K562 (cell line): ENCODE data around the gene PRKAR2B. TPM values are rescaled to one million over a fixed set of nuclear protein-coding genes. Genes with fewer than 3 reads are reported as not detected.
A peak's percentile ranks its signal among the peaks of the same experiment; 100 is the strongest.

Experiments
- CCNT2 ChIP-seq: IDR thresholded peaks from 2 replicates; pipeline ENCODE4 v1.6.1; 2011; ENCODE audit warnings: borderline replicate concordance, low read depth, mild to moderate bottlenecking, moderate library complexity, mixed read lengths, low read length; ENCODE audit not compliant: insufficient read length; ENCODE audit errors: extremely low read depth
- DNMT1 ChIP-seq: fragments of 450-650 bp; IDR thresholded peaks from 2 replicates; pipeline ENCODE4 v1.6.1; 2016; ENCODE audit warnings: antibody characterized with exemption, mild to moderate bottlenecking
- HDGF ChIP-seq: fragments of 450-650 bp; IDR thresholded peaks from 2 replicates; pipeline ENCODE4 v1.6.1; 2016
- JUNB ChIP-seq: fragments of 450-650 bp; formaldehyde crosslinking; conservative IDR thresholded peaks from 2 replicates; pipeline ENCODE4 v1.4.0; 2020; ENCODE audit warnings: mild to moderate bottlenecking
- KLF10 ChIP-seq: fragments of 250-450 bp; sonication (Bioruptor Pico); IDR thresholded peaks from 2 replicates; pipeline ENCODE4 v1.6.1; 2021; ENCODE audit warnings: matching md5 sums
- KLF16 ChIP-seq: IDR thresholded peaks from 2 replicates; pipeline ENCODE4 v1.6.1; 2016; ENCODE audit warnings: antibody characterized with exemption
- MAZ ChIP-seq, 2 experiments: fragments of 450-650 bp in 1 of 2; sonication (generic) in 1 of 2; formaldehyde crosslinking; IDR thresholded peaks in 1 of 2; conservative IDR thresholded peaks in 1 of 2; 2 replicates each; pipeline versions ENCODE4 v1.4.0 to v1.5.0; 2020; ENCODE audit warnings: mild to moderate bottlenecking in 1 of 2, missing genetic modification reagents in 1 of 2
- NFIC ChIP-seq: fragments of 450-650 bp; IDR thresholded peaks from 2 replicates; pipeline ENCODE4 v1.6.1; 2017; ENCODE audit warnings: mild to moderate bottlenecking, inconsistent platforms
- NRF1 ChIP-seq, 2 experiments: fragments of 450-650 bp; IDR thresholded peaks in 1 of 2; conservative IDR thresholded peaks in 1 of 2; 2 replicates each; pipeline ENCODE4 v1.6.1; 2014; ENCODE audit warnings: mild to moderate bottlenecking in 2 of 2
- PML ChIP-seq: IDR thresholded peaks from 2 replicates; pipeline ENCODE4 v1.6.1; 2012; ENCODE audit warnings: low read length, inconsistent platforms
- POLR2G ChIP-seq: fragments of 200-400 bp; formaldehyde crosslinking; IDR thresholded peaks from 2 replicates; pipeline ENCODE4 v1.6.1; 2017; ENCODE audit warnings: low read depth, mild to moderate bottlenecking, antibody characterized with exemption, low read length, moderate library complexity
- SAFB2 ChIP-seq: fragments of 200-400 bp; formaldehyde crosslinking; IDR thresholded peaks from 2 replicates; pipeline ENCODE4 v1.6.1; 2018; ENCODE audit warnings: borderline replicate concordance, low read length, low read depth, moderate library complexity; ENCODE audit not compliant: severe bottlenecking
- TAF7 ChIP-seq: fragments of 450-650 bp; IDR thresholded peaks from 2 replicates; pipeline ENCODE4 v1.6.1; 2016; ENCODE audit warnings: missing genetic modification characterization, missing compliant biosample characterization
- XRCC4 ChIP-seq: IDR thresholded peaks from one replicate; pipeline ENCODE4 v1.6.1; 2011; ENCODE audit not compliant: insufficient read depth, insufficient read length; ENCODE audit errors: extremely low read depth
- YY1 ChIP-seq, 3 experiments: IDR thresholded peaks; 2 replicates each; pipeline ENCODE4 v1.6.1; 2011; ENCODE audit warnings: low read length in 2 of 3, mild to moderate bottlenecking in 2 of 3, moderate library complexity in 2 of 3, borderline replicate concordance in 1 of 3, control low read depth in 1 of 3, low read depth in 1 of 3; ENCODE audit not compliant: insufficient read depth in 3 of 3, insufficient replicate concordance in 2 of 3, control insufficient read depth in 1 of 3, insufficient read length in 1 of 3; ENCODE audit errors: extremely low read depth in 1 of 3
- ZBTB2 ChIP-seq: fragments of 450-650 bp; IDR thresholded peaks from 2 replicates; pipeline ENCODE4 v1.6.1; 2016; ENCODE audit warnings: antibody characterized with exemption
- ZNF717 ChIP-seq: fragments of 250-450 bp; sonication (Bioruptor Pico); IDR thresholded peaks from 2 replicates; pipeline ENCODE4 v1.5.0; 2021
- ZNF76 ChIP-seq: fragments of 250-450 bp; sonication (Bioruptor Pico); IDR thresholded peaks from 2 replicates; pipeline ENCODE4 v1.4.0; 2020; ENCODE audit warnings: mild to moderate bottlenecking, moderate library complexity, borderline replicate concordance
- polyA plus RNA-seq, 8 experiments: library from polyadenylated mRNA; depleted of rRNA in 4 of 8; stranded (reverse) in 5 of 8; unstranded in 3 of 8; fragments of >200 nt; fragmentation: Nextera tagmentation in 2 of 8; fragmentation: Illumina TruSeq in 1 of 8; extraction: Ambion mirVana in 2 of 8; extraction: Trizol in 1 of 8; gene quantifications; 2 replicates each; pipeline versions ENCODE4 v1.2.1 to v1.2.3, GENCODE V29; 2011 to 2014; ENCODE audit warnings: inconsistent platforms in 1 of 8, missing spikeins in 1 of 8
- total RNA-seq, 7 experiments: library from RNA; depleted of rRNA in 6 of 7; stranded (reverse); fragments of >200 nt in 6 of 7; fragmentation: Illumina TruSeq in 2 of 7; extraction: Trizol in 2 of 7; gene quantifications; 2 replicates each; pipeline versions ENCODE4 v1.2.1 to v1.2.3, GENCODE V29; 2011 to 2021; ENCODE audit warnings: low replicate concordance in 1 of 7
- TF ChIP-seq, protein P1 (sequence below): fragments of 450-650 bp; IDR thresholded peaks from 2 replicates; pipeline ENCODE4 v1.6.1; 2017; ENCODE audit warnings: antibody characterized with exemption, mild to moderate bottlenecking
- TF ChIP-seq, protein P2 (sequence below): fragments of 450-650 bp; formaldehyde crosslinking; IDR thresholded peaks from 2 replicates; pipeline ENCODE4 v1.4.0; 2020; ENCODE audit warnings: mild to moderate bottlenecking, mixed read lengths

Gene PRKAR2B
- total and polyA plus RNA-seq, 9 of the 15 experiments (the other 6 are each of a cell fraction or from before 2014, with no cell fraction given): 59.0 to 173 (median 129) TPM

- TF ChIP-seq ZBTB2: no peak
- TF ChIP-seq KLF16: no peak
- TF ChIP-seq YY1 (IDR thresholded peaks at IDR 0.05; ENCODE audit: borderline replicate concordance in 1 of 3, control insufficient read depth in 1 of 3, extremely low read depth in 1 of 3, insufficient read depth in 3 of 3, insufficient read length in 1 of 3, insufficient replicate concordance in 2 of 3, low read depth in 1 of 3, low read length in 2 of 3): no peak
- no peak for TF ChIP-seq SAFB2
- TF ChIP-seq KLF10 (CRISPR knock-in tag): no peak
- peak; percentile 40 for TF ChIP-seq CCNT2
- TF ChIP-seq POLR2G: no peak
- TF ChIP-seq MAZ (CRISPR knock-in tag; conservative IDR thresholded peaks at IDR 0.05 in 1 of 2, IDR thresholded peaks at IDR 0.05 in 1 of 2): no peak
- TF ChIP-seq, protein P1, sequence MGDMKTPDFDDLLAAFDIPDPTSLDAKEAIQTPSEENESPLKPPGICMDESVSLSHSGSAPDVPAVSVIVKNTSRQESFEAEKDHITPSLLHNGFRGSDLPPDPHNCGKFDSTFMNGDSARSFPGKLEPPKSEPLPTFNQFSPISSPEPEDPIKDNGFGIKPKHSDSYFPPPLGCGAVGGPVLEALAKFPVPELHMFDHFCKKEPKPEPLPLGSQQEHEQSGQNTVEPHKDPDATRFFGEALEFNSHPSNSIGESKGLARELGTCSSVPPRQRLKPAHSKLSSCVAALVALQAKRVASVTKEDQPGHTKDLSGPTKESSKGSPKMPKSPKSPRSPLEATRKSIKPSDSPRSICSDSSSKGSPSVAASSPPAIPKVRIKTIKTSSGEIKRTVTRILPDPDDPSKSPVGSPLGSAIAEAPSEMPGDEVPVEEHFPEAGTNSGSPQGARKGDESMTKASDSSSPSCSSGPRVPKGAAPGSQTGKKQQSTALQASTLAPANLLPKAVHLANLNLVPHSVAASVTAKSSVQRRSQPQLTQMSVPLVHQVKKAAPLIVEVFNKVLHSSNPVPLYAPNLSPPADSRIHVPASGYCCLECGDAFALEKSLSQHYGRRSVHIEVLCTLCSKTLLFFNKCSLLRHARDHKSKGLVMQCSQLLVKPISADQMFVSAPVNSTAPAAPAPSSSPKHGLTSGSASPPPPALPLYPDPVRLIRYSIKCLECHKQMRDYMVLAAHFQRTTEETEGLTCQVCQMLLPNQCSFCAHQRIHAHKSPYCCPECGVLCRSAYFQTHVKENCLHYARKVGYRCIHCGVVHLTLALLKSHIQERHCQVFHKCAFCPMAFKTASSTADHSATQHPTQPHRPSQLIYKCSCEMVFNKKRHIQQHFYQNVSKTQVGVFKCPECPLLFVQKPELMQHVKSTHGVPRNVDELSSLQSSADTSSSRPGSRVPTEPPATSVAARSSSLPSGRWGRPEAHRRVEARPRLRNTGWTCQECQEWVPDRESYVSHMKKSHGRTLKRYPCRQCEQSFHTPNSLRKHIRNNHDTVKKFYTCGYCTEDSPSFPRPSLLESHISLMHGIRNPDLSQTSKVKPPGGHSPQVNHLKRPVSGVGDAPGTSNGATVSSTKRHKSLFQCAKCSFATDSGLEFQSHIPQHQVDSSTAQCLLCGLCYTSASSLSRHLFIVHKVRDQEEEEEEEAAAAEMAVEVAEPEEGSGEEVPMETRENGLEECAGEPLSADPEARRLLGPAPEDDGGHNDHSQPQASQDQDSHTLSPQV: 0 out of 2 replicates have a peak, but pooled peaks have one; percentile 58
- no peak for TF ChIP-seq NRF1 (conservative IDR thresholded peaks at IDR 0.05 in 1 of 2, IDR thresholded peaks at IDR 0.05 in 1 of 2)
- TF ChIP-seq PML: peak; percentile 69
- no peak for TF ChIP-seq XRCC4
- TF ChIP-seq TAF7 (tag): no peak
- no peak for TF ChIP-seq DNMT1
- no peak for TF ChIP-seq NFIC
- no peak for TF ChIP-seq HDGF
- TF ChIP-seq JUNB: no peak
- TF ChIP-seq ZNF76 (CRISPR knock-in tag): no peak
- TF ChIP-seq, protein P2, sequence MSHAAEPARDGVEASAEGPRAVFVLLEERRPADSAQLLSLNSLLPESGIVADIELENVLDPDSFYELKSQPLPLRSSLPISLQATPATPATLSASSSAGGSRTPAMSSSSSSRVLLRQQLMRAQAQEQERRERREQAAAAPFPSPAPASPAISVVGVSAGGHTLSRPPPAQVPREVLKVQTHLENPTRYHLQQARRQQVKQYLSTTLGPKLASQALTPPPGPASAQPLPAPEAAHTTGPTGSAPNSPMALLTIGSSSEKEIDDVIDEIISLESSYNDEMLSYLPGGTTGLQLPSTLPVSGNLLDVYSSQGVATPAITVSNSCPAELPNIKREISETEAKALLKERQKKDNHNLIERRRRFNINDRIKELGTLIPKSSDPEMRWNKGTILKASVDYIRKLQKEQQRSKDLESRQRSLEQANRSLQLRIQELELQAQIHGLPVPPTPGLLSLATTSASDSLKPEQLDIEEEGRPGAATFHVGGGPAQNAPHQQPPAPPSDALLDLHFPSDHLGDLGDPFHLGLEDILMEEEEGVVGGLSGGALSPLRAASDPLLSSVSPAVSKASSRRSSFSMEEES: no peak
- TF ChIP-seq ZNF717: no peak
Observed at GRCh38 chr7:107075863-107076574, 31.5 kb downstream of the PRKAR2B start (continued).
